HG03025 (cell line): ENCODE measurements around the gene ETNK2.

Experiments used
- ATAC-seq: cut with Tn5 transposase; IDR thresholded peaks from one replicate; pipeline ENCODE4 v1.9.1; 2021; ENCODE audit warnings: mild to moderate bottlenecking, moderate library complexity; ENCODE audit not compliant: unreplicated experiment, low FRiP score

ETNK2 gene

GRCh38 chr1:204151552-204152309 lies at the start of gene ETNK2:
TSS of gene ETNK2 (minus strand) at chr1:204152044. CDS start at chr1:204151852, 192 bp downstream.
- ATAC-seq = no peak

DNA sequence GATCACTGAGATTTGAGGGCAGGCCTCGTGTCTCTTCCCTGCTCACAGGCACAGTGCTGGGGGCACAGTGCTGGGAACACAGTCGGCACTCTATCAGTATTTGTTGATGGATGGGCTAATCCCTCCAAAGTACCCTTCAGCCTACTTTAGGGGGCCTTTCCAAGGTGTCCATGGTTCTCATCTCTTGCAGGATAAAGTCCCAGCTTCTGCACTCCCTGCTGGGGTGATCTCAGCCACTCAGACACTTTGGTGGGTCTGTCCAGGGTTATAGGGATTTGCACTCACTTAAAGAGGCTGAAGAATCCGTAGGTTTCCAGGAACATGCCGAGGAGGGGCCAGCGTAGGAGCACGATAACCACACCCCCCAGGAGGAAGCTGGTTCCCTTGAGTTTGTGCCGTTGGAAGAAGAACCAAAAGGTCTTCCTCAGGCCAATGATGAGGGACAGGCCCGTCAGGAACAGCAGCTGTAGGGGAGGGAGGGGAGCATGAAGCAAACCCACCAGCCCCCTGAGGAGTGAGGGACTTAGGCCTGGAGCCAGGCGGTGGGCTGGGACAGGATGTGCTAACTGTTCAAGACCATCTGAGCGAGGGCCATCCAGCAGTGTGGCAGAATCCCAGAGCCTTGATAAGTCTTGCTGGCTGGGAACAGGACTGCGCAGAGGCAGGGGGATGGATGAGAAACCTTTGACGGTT lies 49.6 kb upstream of the ETNK2 start:
- no peak for ATAC-seq

GRCh38 chr1:204199579-204199978 lies 47.7 kb upstream of the ETNK2 start:
- no peak for ATAC-seq

DNA sequence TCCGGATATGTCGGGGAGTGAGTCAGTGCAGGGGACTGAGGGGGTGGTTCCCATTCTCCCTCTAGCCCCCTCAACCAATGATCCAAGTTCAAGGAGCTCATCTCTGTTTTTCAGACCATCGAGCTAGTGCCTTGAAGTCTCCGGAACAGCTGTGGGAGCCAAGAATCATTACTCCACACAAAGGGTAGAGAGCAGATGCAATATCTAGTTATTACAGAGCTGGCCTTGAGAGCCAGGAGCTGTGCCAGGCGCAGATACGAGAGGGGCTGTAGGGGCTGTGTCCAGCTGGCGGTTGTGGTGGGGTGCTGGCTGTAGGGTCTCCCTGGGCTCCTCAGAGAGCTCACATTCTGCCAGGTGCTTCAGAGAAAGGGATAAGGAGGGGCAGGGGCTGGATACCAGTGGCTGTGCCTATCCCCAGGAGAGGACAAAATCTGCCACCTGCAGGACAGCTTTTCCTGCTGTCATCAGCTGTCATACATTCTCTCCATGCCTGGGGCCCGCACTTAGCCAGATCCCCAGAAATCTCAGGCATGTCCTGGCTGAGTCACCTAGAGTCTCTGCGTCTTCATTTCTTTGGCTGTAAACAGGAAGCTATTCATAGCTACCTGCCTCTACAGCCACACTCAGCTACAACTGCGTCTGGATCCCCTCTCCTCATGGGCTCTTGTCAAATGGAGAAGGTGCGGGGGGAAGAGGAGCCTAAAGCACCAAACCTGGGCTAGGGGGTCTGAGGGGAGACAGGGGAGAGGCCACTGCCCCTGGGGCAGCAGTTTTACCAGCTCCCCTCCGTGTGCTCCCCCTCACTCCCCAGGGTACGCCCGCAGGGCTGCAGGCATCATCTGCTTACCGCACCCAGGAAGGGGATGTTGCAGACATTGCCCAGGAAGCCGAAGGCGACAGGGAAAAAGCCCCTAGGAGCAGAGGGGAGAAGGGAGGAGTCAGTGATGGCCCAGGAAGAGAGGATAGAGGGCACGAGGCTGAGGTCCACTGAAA lies 46.8 kb upstream of the ETNK2 start:
- no peak for ATAC-seq

DNA sequence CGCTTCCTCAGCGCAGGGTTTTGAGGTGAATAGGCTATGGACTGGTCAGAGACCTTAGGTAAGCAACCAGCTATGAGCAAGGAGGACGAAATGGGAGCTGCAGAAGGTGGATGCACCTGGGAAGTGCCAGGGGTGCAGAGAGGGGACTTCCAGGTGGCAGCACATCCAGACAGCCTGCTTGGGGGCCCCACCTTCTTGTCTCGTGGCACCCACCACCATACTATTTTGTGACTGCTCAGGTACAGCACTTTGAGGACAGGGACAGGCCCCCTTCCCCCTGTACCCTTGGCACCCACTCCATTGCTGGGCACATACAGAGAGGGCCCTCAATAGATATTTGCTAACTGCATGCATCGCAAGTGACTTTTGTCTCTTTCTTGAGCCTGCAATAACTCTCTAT lies 45.2 kb upstream of the ETNK2 start:
- no peak for ATAC-seq

GRCh38 chr1:204196068-204196795 lies 44.4 kb upstream of the ETNK2 start, which contains the start of gene KISS1:
TSS of gene KISS1 (minus strand) at chr1:204196491. CDS start at chr1:204192876, 3,615 bp downstream.
- ATAC-seq = no peak

DNA sequence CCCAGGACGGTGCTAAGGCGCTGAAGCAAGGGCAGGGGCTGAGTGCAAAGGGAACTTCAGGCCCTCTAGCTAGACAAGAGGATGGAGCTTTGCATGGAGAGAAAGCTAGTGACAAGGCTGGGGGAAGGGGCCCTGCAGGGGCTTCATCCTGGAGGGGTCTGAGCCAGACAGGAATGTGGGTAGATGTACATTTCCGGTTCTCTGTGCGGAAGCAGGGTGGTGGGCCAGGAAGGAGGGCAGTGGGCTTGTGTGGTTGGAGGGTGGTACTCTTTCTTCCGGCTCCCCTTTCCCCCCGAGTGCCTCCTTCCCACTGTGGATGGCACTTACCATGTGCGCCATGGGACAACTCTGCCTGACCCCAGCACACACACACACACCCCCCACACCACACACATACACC lies 42.9 kb upstream of the ETNK2 start:
- no peak for ATAC-seq

DNA sequence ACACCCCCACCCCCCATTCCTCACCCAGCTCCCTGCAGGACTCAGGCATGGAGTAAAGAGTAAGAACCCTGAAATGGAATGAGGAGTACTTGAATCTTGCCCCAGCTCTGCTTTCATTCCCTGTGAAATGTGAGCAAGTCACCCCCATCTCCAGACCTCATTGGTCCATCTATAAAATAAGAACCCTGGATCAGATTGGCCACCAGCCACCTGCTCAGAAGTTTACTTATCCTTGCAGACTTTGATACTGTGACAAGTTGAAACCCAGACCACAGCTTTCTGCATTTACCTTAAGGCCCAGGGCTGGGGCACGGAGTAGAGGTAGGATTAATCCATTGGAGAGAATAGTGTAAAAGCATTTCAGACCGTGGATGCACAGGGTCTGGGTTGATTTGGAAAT lies 42.2 kb upstream of the ETNK2 start:
- no peak for ATAC-seq

DNA sequence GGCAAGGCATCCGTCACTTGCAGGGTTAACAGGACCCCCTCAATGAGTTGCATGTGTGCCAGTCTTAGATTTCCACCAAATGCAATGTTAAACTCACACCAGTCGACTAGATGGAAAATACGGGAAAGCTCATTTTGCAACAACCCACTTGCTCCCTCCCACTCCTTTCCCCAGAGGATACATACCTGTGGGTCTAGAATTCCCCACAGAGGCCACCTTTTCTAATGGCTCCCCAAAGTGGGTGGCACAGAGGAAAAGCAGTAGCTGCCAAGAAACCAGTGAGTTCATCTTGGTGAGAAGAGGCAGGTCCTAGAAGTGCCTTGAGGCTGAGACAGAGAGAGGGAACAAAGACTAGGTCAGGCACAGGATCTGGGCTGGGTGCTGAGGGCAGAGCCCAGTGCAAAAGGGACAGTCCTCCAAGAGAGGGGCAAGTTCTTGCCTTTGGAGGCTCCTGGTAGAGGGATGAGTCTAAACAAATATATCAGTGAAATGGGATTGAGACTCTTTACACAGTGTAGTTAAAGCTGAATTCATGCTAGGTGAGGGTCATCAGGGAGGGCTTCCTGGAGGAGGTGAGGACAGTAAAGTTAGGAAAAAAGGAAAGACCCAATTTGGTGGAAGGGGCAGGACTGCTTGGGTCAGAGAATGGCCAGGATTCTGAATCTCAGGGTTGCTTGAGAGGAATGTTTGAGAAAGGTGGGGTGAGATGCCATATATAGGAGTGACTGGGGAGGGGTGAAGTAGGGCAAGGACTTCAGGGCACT lies 40.9 kb upstream of the ETNK2 start:
- no peak for ATAC-seq

DNA sequence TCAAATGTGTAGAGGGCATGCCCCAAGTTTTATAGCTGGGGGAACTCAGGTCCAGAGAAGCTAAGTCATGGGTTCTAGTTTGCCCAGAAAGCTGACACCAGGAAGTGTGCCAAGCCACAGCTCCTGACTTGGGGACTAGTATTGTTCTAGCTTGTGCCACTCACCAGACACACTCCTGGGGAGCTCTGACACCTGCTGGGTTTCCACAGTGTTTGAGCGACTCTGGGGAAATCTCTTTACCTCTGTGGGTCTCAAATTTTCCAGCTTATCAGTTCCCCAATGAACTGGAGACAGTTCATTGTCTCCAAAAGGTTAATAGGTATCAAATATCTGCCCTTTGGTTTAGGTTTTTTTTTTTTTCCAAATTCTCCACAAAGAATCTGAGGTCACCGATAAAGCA lies 40.2 kb upstream of the ETNK2 start:
- ATAC-seq = no peak

DNA sequence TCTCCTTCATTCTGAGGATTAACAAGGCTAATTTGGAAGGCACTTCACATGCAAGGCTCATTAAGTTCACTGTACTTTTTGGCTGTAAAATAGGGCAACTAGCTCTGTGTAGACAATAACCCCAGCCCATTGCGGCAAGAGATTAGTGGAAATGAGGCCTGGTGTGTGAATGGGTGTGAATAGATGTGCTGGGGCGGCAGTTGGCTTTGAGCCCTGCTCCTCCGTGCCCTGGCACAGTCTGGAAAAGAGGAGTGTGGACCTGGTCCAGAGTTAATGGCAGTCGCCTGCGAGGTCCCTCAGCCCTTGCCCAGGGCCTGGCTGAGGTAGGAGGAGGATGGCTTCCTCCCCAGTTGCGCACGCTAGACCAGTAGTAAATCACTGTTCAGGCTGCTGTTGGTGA lies 39.6 kb upstream of the ETNK2 start:
- ATAC-seq = no peak

DNA sequence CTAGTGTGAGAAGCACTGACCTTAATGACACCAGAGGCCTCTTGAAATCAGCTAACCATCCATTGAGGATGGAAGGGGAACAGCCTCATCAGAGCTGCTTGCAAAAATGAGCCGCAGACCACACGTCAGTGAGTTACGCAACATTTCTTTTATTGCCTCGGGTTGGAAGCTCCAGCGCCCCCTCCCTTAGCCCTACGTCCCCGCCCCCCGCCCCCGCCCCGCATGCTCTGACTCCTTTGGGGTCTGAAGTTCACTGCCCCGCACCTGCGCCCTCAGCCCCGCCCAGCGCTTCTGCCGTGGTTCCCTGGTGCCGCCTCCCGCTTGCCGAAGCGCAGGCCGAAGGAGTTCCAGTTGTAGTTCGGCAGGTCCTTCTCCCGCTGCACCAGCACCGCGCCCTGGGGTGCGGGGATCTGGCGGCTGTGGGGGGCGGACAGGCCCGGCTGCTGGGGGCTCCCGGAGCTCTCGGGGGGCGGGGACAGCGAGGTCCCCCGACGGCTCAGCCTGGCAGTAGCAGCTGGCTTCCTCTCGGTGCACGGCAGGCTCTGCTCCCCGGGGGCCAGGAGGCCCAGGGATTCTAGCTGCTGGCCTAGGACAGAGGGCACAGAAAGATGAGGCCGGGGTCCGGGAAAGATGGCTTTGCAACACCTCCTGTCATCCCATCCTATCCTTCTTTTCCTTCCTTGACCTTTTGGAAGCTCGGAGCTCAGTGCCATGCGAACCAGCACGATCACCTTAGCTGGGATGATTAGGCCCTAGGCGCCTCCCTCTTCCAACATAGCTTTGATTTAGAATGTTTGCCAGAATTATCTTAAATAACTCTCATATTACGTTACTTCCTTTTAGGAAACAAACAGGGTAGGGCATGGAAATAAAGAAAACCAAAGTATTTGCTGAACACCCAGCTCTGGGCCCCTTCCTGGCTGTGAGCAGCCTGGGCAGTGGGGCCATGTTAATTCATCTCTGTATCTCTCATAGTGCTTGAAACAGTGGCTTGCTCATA lies 38.7 kb upstream of the ETNK2 start:
- ATAC-seq = no peak

DNA sequence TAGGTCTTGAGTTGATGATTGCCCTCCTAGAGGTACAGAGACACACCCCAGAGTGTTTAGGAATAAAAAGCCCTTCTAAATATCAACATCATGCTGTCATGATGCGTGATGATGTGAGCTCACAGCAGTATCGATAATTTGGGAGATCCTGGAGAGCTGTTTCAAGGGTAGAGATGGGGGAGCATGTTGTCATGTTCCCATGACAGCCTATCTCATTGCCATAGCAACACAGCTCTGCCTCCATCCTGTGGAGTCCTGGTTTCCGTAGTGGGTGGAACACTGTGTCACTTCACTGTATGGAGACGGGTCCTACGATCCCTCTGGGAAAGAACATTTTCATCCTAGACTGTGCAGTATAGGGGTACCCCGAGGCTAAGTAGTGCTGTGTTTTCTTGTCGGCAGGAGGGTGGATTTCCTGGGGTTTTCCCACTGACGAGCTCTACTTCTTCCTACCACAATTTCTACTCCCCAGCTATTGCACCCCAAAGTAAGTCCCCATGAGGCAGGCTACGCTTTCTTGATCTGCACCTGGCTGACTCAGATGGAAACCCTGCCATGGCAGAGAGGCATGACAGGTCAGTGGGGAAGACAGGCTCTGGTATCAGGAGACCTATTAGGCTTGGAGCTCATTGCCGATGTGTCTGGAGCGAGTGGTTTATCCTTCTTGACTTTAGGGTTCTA lies 37.3 kb upstream of the ETNK2 start:
- no peak for ATAC-seq

GRCh38 chr1:204186597-204186996 lies 34.8 kb upstream of the ETNK2 start:
- ATAC-seq = no peak

GRCh38 chr1:204181116-204181515 lies 29.3 kb upstream of the ETNK2 start:
- ATAC-seq = no peak

DNA sequence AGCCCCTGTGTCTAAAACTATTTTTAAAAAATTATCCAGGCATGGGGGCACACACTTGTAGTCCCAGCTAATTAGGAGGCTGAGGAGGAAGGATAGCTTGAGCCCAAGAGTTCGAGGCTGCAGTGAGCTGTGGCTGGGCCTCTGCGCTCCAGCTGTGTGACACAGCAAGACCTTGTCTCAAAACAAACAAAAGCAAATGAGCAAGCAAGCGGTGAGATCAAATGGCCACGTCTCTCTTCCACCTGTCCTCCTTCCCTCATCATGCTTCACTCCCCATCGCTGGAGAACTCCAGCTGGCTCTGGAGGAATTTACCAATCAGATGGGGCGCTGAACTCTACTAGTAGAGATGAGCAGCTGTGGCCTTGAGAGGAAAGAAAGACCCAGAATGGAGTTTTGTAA lies 28.3 kb upstream of the ETNK2 start:
- no peak for ATAC-seq

GRCh38 chr1:204178487-204179281 lies 26.8 kb upstream of the ETNK2 start:
- no peak for ATAC-seq
